Endothelial cell of umbilical vein (primary cell): Measurements from ENCODE around the gene CNNM2. TPM values are rescaled to one million over a fixed set of nuclear protein-coding genes. Genes with fewer than 3 reads are reported as not detected.

Experiments used
- BruUV-seq: library from RNA; stranded (reverse); fragments of 400-500 nt; replicated peaks from 2 replicates; lab custom pipeline; 2021; lab: Mats Ljungman, UMichigan
- CTCF ChIA-PET: fragments of 300-600, 350-600 bp; sonication (Branson Sonifier 250); formaldehyde crosslinking; loops from one replicate; lab custom pipeline; 2021; ENCODE audit warnings: antibody characterized with exemption, inconsistent platforms; lab: Charles Lee
- POLR2A ChIA-PET: fragments of 300-600, 350-600 bp; sonication (Branson Sonifier 250); formaldehyde crosslinking; loops from one replicate; lab custom pipeline; 2021; ENCODE audit warnings: antibody characterized with exemption, inconsistent platforms; lab: Charles Lee
- DNase-seq: peaks from one replicate; pipeline ENCODE4 v3.0.0-alpha.2; 2011; ENCODE audit warnings: low read depth, low spot score
- FAIRE-seq: peaks from 2 replicates; lab custom pipeline; 2011; peaks lifted over from hg19 to GRCh38; lab: Jason Lieb, UNC
- H2AFZ ChIP-seq: 2 replicates; pipeline ENCODE4 v1.6.0; 2012; ENCODE audit warnings: low read depth, low read length, control low read depth, inconsistent platforms
- H3K27ac ChIP-seq: 2 replicates; pipeline ENCODE4 v1.5.1; 2011; ENCODE audit warnings: low read depth, mild to moderate bottlenecking, control low read depth, low read length, moderate library complexity; ENCODE audit not compliant: insufficient read depth
- H3K27me3 ChIP-seq, 2 experiments: 2 replicates each; pipeline versions ENCODE4 v1.6.0 to v1.6.1; 2011; ENCODE audit warnings: low read length in 2 of 2, mixed read lengths in 1 of 2; ENCODE audit not compliant: control insufficient read depth in 2 of 2, insufficient read depth in 2 of 2
- H3K36me3 ChIP-seq, 2 experiments: 2 replicates in 1 of 2; 3 replicates in 1 of 2; pipeline ENCODE4 v1.5.1; 2011; ENCODE audit warnings: low read length in 2 of 2, mild to moderate bottlenecking in 1 of 2, moderate library complexity in 1 of 2; ENCODE audit not compliant: control insufficient read depth in 2 of 2, insufficient read depth in 2 of 2; ENCODE audit errors: extremely low read depth in 1 of 2
- H3K4me1 ChIP-seq: 3 replicates; pipeline ENCODE4 v1.5.1; 2011; ENCODE audit warnings: mild to moderate bottlenecking, low read length; ENCODE audit not compliant: control insufficient read depth, insufficient read depth; ENCODE audit errors: extremely low read depth
- H3K4me2 ChIP-seq: 2 replicates; pipeline ENCODE4 v1.6.1; 2011; ENCODE audit warnings: low read length, control low read depth, mixed read lengths; ENCODE audit not compliant: insufficient read depth
- H3K4me3 ChIP-seq, 3 experiments: fragments of 200-600 bp in 1 of 3; sonication (generic), shearing (Covaris generic) in 1 of 3; replicated peaks in 1 of 3; 2 replicates each; pipeline ENCODE4 v1.5.1; 2011 to 2016; ENCODE audit warnings: control low read depth in 3 of 3, low read length in 3 of 3, mild to moderate bottlenecking in 2 of 3, inconsistent platforms in 1 of 3, low read depth in 1 of 3, moderate library complexity in 1 of 3; ENCODE audit not compliant: insufficient read depth in 1 of 3
- H3K79me2 ChIP-seq: 2 replicates; pipeline ENCODE4 v1.6.0; 2012; ENCODE audit warnings: low read length, inconsistent platforms; ENCODE audit not compliant: control insufficient read depth, insufficient read depth
- H3K9ac ChIP-seq: replicated peaks from 2 replicates; pipeline ENCODE3; 2011; ENCODE audit warnings: low read length, control low read depth; ENCODE audit not compliant: insufficient read depth; ENCODE audit errors: extremely low read depth
- H3K9me1 ChIP-seq: replicated peaks from 3 replicates; pipeline ENCODE4 v1.6.0; 2011; ENCODE audit warnings: mild to moderate bottlenecking, low read length; ENCODE audit not compliant: control insufficient read depth, insufficient read depth; ENCODE audit errors: extremely low read depth
- H3K9me3 ChIP-seq: replicated peaks from 2 replicates; pipeline ENCODE4 v1.5.1; 2012; ENCODE audit warnings: low read length, inconsistent platforms; ENCODE audit not compliant: control insufficient read depth, insufficient read depth
- H4K20me1 ChIP-seq: replicated peaks from 2 replicates; pipeline ENCODE3; 2011; ENCODE audit warnings: mild to moderate bottlenecking, low read length; ENCODE audit not compliant: control insufficient read depth, insufficient read depth; ENCODE audit errors: extremely low read depth
- EZH2 ChIP-seq: IDR thresholded peaks from 2 replicates; pipeline ENCODE4 v1.6.1; 2012; ENCODE audit warnings: borderline replicate concordance, low read depth, mild to moderate bottlenecking, moderate library complexity, low read length, inconsistent platforms; ENCODE audit not compliant: severe bottlenecking
- FOS ChIP-seq: IDR thresholded peaks from 2 replicates; pipeline ENCODE4 v1.6.1; 2011; ENCODE audit warnings: mild to moderate bottlenecking, low read length, moderate library complexity, borderline replicate concordance; ENCODE audit not compliant: insufficient read depth
- GATA2 ChIP-seq: IDR thresholded peaks from 2 replicates; pipeline ENCODE4 v1.7.0; 2011; ENCODE audit warnings: low read depth, mild to moderate bottlenecking, moderate library complexity, mixed read lengths, low read length; ENCODE audit not compliant: insufficient read length, insufficient read depth
- JUN ChIP-seq: IDR thresholded peaks from 2 replicates; pipeline ENCODE4 v1.6.1; 2011; ENCODE audit warnings: borderline replicate concordance, low read depth; ENCODE audit not compliant: insufficient read length, insufficient read depth
- MYC ChIP-seq: IDR thresholded peaks from one replicate; pipeline ENCODE4 v1.6.1; 2011; ENCODE audit warnings: mild to moderate bottlenecking, low read depth, low read length
- POLR2A ChIP-seq: IDR thresholded peaks from 2 replicates; pipeline ENCODE4 v1.6.1; 2012; ENCODE audit warnings: low read depth, mild to moderate bottlenecking, control low read depth, low read length
- POLR2AphosphoS5 ChIP-seq: IDR thresholded peaks from 2 replicates; pipeline ENCODE4 v1.6.1; 2012; ENCODE audit warnings: low read depth, mild to moderate bottlenecking, control low read depth, low read length, moderate library complexity; ENCODE audit not compliant: insufficient read depth
- dilution Hi-C: fragments of 300-500 bp; cut with MboI; formaldehyde crosslinking; loops from one replicate; pipeline ENCODE4 v1.15.0; 2019; ENCODE audit warnings: low sequenced_read_pairs; ENCODE audit not compliant: extremely low pct_ligation_motif_present
- intact Hi-C: fragments of 100-400 bp; cut with micrococcal nuclease; formaldehyde crosslinking; loops from one replicate; pipeline ENCODE4 v1.10.0; 2022
- polyA plus RNA-seq, 4 experiments: library from polyadenylated mRNA; depleted of rRNA in 3 of 4; stranded (reverse) in 3 of 4; unstranded in 1 of 4; fragments of >200 nt; gene quantifications; 2 replicates each; pipeline versions ENCODE4 v1.2.1 to v1.2.3, GENCODE V29; 2011 to 2012; ENCODE audit warnings: missing spikeins in 1 of 4
- total RNA-seq: library from RNA; stranded (reverse); gene quantifications from 2 replicates; pipeline ENCODE4 v1.2.3, GENCODE V29; 2021
- TF ChIP-seq, protein P1 (sequence below): IDR thresholded peaks from 2 replicates; pipeline ENCODE4 v1.6.1; 2011; ENCODE audit not compliant: insufficient read depth, insufficient read length
- TF ChIP-seq, protein P2 (sequence below), 2 donors: IDR thresholded peaks; 1 replicate in 1 of 2; 2 replicates in 1 of 2; pipeline ENCODE4 v1.5.1; 2011; ENCODE audit warnings: low read length in 2 of 2, mild to moderate bottlenecking in 2 of 2, moderate library complexity in 2 of 2, control low read depth in 1 of 2, inconsistent platforms in 1 of 2, low read depth in 1 of 2; ENCODE audit not compliant: insufficient read depth in 1 of 2; ENCODE audit errors: extremely low read depth in 1 of 2

The CNNM2 gene
- total and polyA plus RNA-seq, 2 donors (not counting 3 experiments of a cell fraction or from before 2014, with no cell fraction given) = 1.9 to 3.0 TPM

DNA sequence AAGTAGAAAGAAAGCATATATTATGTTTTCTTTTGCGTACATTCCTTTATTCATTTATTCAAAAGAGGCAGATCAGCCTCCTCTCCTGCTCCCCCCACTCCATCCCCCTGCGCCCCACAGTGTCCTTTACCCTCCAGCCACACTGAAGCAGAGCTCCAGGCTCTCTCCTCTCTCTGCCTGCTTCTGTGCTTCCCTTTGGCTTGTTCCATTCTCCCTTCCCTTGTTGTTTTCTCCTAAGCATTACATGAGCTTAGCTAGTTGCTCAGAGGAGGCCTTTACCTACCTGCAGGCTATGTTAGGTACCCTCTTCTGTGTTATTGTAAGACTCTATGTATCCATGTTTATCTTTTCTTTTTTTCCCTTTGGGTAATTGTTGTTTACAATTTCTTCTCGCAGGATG, 27.4 kb downstream of the CNNM2 start:
- FAIRE-seq = no peak
- POLR2A ChIA-PET = no interaction called here
- BruUV-seq = no TSS peak

More for the DNA sequence above, 27.4 kb downstream of the CNNM2 start:
- no peak overlapping the region for H2AFZ ChIP-seq
- peaks cover 0 to 5% of the 10 kb centered on the region in 2 experiments for H3K27me3 ChIP-seq
- no peaks in the 10 kb centered on the region for H3K9me3 ChIP-seq
- no peaks in the 10 kb centered on the region for H3K36me3 ChIP-seq
- H3K27ac ChIP-seq = no peak overlapping the region
- no peak for DNase-seq
- H3K4me2 ChIP-seq = no peak overlapping the region
- no peaks in the 10 kb centered on the region for H3K9me1 ChIP-seq
- intact Hi-C loops (no loop called here), dilution Hi-C loops (no loop called here)
- H3K4me3 ChIP-seq = no peak overlapping the region
- H3K9ac ChIP-seq = no peak overlapping the region
- no peaks in the 10 kb centered on the region for H3K79me2 ChIP-seq
- CTCF ChIA-PET = interaction anchor here (1.4 to 2.7 kb wide), 2 partner anchors 299 to 389 kb away, joined by 3 to 6 read pairs; no protein-coding TSS in a partner anchor
- H3K4me1 ChIP-seq = no peaks in the 10 kb centered on the region
- TF ChIP-seq GATA2 = no peak
- no peak for TF ChIP-seq EZH2
- no peak for TF ChIP-seq MYC
- TF ChIP-seq POLR2A = no peak
- TF ChIP-seq FOS = no peak
- TF ChIP-seq POLR2AphosphoS5 = no peak
- TF ChIP-seq, protein P1, sequence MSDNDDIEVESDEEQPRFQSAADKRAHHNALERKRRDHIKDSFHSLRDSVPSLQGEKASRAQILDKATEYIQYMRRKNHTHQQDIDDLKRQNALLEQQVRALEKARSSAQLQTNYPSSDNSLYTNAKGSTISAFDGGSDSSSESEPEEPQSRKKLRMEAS = no peak
- no peak for TF ChIP-seq JUN
- TF ChIP-seq, protein P2, sequence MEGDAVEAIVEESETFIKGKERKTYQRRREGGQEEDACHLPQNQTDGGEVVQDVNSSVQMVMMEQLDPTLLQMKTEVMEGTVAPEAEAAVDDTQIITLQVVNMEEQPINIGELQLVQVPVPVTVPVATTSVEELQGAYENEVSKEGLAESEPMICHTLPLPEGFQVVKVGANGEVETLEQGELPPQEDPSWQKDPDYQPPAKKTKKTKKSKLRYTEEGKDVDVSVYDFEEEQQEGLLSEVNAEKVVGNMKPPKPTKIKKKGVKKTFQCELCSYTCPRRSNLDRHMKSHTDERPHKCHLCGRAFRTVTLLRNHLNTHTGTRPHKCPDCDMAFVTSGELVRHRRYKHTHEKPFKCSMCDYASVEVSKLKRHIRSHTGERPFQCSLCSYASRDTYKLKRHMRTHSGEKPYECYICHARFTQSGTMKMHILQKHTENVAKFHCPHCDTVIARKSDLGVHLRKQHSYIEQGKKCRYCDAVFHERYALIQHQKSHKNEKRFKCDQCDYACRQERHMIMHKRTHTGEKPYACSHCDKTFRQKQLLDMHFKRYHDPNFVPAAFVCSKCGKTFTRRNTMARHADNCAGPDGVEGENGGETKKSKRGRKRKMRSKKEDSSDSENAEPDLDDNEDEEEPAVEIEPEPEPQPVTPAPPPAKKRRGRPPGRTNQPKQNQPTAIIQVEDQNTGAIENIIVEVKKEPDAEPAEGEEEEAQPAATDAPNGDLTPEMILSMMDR (IDR thresholded peaks at IDR 0.05; ENCODE audit: extremely low read depth in 1 of 2, insufficient read depth in 1 of 2, low read depth in 1 of 2, low read length in 2 of 2) = no peak
- no peaks in the 10 kb centered on the region for H4K20me1 ChIP-seq
